Uterus (tissue), 2 donors: Measurements from ENCODE around the gene TAF8.

Experiments
- POLR2A ChIP-seq, 2 donors: fragments of 450-650 bp; IDR thresholded peaks; one replicate each; pipeline ENCODE4 v1.6.1; 2016; ENCODE audit warnings: antibody characterized with exemption in 2 of 2, mild to moderate bottlenecking in 1 of 2, moderate library complexity in 1 of 2
- TF ChIP-seq, protein P1 (sequence below), 4 experiments: fragments of 200-600 bp in 2 of 4; fragments of 450-650 bp in 2 of 4; sonication (generic) in 2 of 4; IDR thresholded peaks; one replicate each; pipeline ENCODE4 v1.5.1; 2016 to 2019; ENCODE audit warnings: antibody characterized with exemption in 4 of 4, mild to moderate bottlenecking in 2 of 4, moderate library complexity in 1 of 4

DNA sequence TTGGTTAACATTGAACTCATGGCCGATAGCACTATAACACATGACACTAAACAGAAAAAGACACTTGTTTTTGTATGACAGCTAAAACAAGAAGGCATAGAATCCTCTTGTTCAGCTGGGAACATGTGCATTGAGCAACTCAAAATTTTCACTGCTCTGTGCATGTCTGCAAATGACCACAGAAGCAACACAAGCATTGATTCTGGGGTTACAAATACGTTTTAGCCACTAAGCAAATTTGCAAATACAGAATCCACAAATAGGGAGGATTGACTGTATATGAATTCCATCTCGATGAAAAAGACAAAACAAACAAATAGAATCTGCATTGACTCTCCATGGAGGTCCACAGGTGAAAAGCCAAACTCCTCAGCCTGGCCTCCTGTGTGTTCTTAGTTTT is 60.4 kb downstream of the TAF8 start:
- no peak for TF ChIP-seq POLR2A (IDR thresholded peaks at IDR 0.05)
- TF ChIP-seq, protein P1, sequence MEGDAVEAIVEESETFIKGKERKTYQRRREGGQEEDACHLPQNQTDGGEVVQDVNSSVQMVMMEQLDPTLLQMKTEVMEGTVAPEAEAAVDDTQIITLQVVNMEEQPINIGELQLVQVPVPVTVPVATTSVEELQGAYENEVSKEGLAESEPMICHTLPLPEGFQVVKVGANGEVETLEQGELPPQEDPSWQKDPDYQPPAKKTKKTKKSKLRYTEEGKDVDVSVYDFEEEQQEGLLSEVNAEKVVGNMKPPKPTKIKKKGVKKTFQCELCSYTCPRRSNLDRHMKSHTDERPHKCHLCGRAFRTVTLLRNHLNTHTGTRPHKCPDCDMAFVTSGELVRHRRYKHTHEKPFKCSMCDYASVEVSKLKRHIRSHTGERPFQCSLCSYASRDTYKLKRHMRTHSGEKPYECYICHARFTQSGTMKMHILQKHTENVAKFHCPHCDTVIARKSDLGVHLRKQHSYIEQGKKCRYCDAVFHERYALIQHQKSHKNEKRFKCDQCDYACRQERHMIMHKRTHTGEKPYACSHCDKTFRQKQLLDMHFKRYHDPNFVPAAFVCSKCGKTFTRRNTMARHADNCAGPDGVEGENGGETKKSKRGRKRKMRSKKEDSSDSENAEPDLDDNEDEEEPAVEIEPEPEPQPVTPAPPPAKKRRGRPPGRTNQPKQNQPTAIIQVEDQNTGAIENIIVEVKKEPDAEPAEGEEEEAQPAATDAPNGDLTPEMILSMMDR (IDR thresholded peaks at IDR 0.05) = no peak
